GM10266 (cell line): ENCODE measurements around the gene ZNF521.

ENCODE experiments used
- DNase-seq: peaks from one replicate; pipeline ENCODE4 v3.0.0; 2012; ENCODE audit errors: extremely low spot score
- TF ChIP-seq, protein P1 (sequence below): IDR thresholded peaks from 2 replicates; pipeline ENCODE4 v1.5.1; 2012; ENCODE audit warnings: mild to moderate bottlenecking, low read depth; ENCODE audit not compliant: control insufficient read depth, insufficient read depth; ENCODE audit errors: missing control alignments

Gene ZNF521

DNA sequence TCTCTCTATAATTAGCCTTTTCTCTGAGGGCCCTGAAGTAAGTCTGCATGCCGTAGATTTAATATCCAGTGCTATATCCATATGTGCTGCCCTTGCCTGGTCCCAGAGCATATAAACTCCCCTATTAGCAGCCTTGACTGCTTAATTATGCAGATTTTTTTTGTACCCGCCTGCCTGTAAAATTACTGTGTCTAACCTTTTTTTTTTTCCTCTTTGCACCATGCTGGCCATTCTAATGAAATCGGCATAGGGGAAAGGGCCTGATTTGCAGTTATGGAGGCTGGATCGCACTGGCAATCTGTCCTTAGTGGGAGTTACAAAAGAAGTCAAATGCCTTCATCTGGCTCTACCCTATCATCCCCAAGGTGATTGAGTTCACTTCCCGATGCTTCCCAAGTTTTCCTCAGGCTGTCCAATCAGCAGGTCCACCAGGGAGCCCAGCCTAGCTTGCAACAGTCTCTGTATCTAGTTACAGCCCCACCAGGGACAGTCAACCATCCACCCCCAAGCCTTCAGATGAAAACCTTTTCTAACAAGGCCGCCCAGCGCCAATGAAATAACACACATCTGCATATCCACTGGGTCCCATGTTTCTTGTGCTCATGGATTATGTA is 239.0 kb downstream of the ZNF521 start:
- TF ChIP-seq, protein P1, sequence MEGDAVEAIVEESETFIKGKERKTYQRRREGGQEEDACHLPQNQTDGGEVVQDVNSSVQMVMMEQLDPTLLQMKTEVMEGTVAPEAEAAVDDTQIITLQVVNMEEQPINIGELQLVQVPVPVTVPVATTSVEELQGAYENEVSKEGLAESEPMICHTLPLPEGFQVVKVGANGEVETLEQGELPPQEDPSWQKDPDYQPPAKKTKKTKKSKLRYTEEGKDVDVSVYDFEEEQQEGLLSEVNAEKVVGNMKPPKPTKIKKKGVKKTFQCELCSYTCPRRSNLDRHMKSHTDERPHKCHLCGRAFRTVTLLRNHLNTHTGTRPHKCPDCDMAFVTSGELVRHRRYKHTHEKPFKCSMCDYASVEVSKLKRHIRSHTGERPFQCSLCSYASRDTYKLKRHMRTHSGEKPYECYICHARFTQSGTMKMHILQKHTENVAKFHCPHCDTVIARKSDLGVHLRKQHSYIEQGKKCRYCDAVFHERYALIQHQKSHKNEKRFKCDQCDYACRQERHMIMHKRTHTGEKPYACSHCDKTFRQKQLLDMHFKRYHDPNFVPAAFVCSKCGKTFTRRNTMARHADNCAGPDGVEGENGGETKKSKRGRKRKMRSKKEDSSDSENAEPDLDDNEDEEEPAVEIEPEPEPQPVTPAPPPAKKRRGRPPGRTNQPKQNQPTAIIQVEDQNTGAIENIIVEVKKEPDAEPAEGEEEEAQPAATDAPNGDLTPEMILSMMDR: no peak
- DNase-seq: no peak

DNA sequence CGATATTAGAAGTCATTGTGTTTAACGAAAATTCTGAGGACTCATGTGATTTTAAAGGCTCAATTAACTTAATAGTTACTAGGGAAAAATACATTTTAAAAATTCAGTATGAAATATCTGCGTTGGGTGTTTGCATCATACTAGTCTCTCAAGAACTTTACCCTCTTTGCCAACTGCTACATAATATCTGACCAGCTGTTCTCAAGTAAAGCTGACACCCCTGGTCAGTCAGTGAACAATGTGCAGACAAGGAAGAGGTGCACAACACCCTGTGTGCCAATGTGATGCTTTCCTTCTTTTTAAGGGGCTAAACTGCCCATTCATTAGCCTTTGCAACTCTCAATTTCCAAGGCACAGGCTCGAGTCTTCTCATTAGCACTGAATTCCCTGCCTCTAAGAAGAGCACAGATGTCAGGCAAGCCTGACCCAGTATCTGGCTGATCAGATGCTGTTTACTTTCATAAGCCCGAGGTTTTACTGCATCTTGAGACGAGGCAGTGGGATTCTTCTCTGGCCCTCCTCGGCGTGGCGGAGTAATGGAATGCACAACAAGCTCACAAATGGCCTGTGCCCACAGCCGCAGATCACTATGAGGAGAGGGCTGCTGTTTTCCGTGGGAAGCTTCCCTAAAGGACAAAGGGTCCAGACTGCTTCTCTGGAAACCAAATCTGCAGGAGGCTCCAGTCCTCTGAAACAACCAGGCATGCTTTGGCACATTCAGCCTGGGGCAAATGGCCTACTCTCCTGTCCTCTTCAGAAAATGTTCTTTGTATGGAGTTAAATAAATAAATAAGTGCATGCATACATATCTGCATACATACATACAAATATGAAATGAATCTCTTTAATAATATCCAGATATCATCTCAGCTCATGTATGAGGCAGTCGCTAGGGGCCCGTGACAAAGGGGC is 240.3 kb downstream of the ZNF521 start:
- DNase-seq: no peak
- TF ChIP-seq, protein P1: no peak

DNA sequence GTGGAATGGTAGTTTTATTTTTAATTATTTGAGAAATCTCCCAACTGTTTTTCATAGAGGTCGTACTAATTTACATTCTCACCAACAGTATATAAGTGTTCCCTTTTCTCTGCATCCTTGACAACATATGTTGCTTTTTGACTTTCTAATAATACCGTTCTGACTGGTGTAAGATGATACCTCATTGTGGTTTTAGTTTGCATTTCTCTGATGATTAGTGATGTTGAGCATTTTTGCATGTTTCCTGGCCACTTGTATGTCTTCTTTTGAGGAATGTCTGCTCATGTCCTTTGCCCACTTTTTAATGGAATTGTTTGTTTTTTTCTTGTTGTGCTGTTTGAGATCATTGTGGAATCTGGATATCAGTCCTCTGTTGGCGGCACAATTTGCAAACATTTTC is 242.5 kb downstream of the ZNF521 start:
- no peak for DNase-seq
- TF ChIP-seq, protein P1: no peak

DNA sequence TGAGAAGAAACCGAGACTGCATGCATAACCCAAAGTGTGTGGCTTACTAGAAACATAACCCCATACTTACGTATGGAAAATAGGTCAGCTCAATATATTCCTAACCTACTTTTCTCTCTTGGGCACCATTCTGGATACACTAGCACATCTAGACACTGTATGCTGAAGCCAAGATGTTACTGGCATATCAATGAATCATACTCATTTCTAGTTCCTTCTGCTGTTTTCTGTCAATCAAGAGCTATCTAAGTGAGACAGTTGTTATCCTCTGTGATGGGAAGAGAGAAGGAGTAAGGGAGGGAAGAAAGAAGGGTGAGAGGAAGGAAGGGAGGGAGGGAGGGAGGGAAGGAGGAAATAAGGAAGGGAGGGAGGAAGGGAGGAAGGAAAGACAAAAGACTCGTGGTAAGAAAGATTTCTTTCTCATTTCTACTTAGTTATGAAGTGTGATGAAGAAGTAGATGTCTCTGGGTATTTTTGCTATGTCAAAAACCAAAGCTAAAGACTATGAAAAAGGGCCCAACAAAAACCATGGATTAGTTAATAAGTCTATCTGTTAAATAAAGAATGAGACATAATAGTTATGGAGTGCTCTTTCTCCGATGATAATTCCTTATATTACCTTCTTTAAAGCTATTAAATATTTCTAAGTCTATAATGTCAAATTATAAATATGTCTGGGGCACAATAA is 248.4 kb downstream of the ZNF521 start:
- TF ChIP-seq, protein P1: no peak
- no peak for DNase-seq

DNA sequence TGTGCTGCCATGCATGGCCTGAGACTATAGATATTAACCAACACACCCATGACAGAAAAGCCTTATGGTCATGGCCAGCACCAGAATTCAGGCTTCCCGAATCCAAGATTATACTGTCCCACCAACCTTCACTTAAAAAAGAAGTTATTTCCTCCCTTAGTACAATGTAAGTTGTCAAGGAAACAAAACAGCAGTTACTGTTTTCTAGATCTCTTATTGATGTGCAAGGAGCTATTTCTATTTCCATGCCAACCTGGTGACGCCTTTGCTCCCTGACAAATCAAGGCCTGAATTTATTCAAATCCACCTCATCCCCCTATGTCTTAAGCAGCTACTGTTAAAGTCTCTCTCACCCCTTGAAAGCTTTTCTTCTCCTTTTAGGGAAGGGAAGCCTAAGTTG is 249.3 kb downstream of the ZNF521 start:
- DNase-seq: no peak
- TF ChIP-seq, protein P1: no peak

DNA sequence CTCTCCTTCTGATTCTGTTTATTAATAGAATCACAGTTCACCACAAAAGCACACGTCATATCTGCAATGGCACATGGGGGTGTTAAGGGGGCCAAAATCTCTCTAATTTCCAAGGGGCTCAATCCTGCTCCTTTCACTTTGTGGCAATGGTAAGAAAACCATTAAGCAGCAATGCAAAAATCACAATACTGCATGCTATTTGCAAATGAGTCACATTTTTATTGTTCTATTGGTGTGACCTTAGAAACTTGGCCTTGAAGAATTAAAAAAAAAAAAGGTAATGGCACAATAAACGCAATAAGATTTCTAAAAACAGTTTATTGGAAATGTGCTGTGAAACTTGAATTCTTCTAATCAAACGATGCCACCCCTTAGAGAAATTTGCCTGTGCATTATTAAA is 251.5 kb downstream of the ZNF521 start:
- DNase-seq: no peak
- TF ChIP-seq, protein P1: no peak
